Measurements from ENCODE around the gene PAK4.

DNA sequence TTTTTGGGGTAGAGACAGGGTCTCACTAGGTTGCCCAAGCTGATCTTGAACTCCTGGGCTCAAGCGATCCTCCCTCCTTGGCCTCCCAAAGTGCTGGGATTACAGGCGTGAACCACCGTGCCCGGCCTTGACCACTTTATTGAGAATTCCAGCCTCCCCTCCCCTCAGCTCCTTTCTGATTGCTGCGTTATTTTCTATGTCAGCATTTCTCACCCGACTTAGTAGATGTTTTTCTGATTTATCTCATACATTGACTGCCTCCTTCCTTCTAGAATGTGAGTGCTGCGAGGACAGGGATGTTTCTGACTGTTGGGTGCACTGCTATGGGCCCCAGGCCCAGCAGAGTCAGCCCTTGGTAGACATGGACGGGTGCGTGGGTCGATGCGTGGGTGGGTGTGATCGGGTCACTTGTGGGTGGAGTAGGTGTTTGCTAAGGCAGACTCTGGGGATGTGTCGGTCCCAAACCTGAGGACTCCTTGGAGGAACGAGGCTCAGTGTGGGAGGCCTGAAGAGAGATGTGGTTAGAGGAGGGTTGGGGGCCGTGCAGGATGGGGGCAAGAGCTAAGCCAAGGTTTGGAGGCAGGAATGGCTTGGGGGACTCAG, 37.0 kb downstream of the PAK4 start:
- TF ChIP-seq, protein P1, sequence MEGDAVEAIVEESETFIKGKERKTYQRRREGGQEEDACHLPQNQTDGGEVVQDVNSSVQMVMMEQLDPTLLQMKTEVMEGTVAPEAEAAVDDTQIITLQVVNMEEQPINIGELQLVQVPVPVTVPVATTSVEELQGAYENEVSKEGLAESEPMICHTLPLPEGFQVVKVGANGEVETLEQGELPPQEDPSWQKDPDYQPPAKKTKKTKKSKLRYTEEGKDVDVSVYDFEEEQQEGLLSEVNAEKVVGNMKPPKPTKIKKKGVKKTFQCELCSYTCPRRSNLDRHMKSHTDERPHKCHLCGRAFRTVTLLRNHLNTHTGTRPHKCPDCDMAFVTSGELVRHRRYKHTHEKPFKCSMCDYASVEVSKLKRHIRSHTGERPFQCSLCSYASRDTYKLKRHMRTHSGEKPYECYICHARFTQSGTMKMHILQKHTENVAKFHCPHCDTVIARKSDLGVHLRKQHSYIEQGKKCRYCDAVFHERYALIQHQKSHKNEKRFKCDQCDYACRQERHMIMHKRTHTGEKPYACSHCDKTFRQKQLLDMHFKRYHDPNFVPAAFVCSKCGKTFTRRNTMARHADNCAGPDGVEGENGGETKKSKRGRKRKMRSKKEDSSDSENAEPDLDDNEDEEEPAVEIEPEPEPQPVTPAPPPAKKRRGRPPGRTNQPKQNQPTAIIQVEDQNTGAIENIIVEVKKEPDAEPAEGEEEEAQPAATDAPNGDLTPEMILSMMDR (optimal IDR thresholded peaks at IDR 0.05 in 1 of 3, IDR thresholded peaks at IDR 0.05 in 1 of 3, conservative IDR thresholded peaks at IDR 0.05 in 1 of 3; ENCODE audit: extremely low read depth in 1 of 3, insufficient read depth in 2 of 3, low read length in 3 of 3), result no peak
- TF ChIP-seq EZH2 (IDR thresholded peaks at IDR 0.05; ENCODE audit: low read length), result no peak
